GM12878 (cell line): ENCODE measurements around the gene MAP1A. TPM values are rescaled to one million over a fixed set of nuclear protein-coding genes. Genes with fewer than 3 reads are reported as not detected.

Source experiments
- ATAC-seq: fragments of 200-7000 bp; cut with Tn5 transposase; 3 replicates; pipeline ENCODE4 v1.9.1; 2020; ENCODE audit warnings: mild to moderate bottlenecking, moderate library complexity
- BruUV-seq: library from RNA; stranded (reverse); fragments of 400-500 nt; replicated peaks from 2 replicates; lab custom pipeline; 2021; lab: Mats Ljungman, UMichigan
- CTCF ChIA-PET: fragments of 300-600 bp; sonication (Branson Sonifier 250); formaldehyde crosslinking; extraction: SDS; loops from one replicate; lab custom pipeline; 2021; ENCODE audit warnings: inconsistent platforms; lab: Yijun Ruan, JAX
- POLR2A ChIA-PET: fragments of 350-600 bp; formaldehyde crosslinking; extraction: SDS; loops from one replicate; lab custom pipeline; 2021; ENCODE audit warnings: inconsistent platforms; lab: Charles Lee
- RAD21 ChIA-PET: fragments of 300-600 bp; sonication (Branson Sonifier 250); formaldehyde crosslinking; loops from one replicate; lab custom pipeline; 2023; ENCODE audit warnings: antibody characterized with exemption; ENCODE audit not compliant: unreplicated experiment; lab: Charles Lee
- SMC1A ChIA-PET: fragments of 300-600 bp; sonication (Branson Sonifier 250); formaldehyde crosslinking; loops from one replicate; lab custom pipeline; 2023; ENCODE audit not compliant: unreplicated experiment, uncharacterized antibody; lab: Charles Lee
- DNase-seq: peaks from one replicate; pipeline ENCODE4 v3.0.0-alpha.2; 2011; ENCODE audit warnings: low read depth, low spot score
- FAIRE-seq: peaks from 3 replicates; lab custom pipeline; 2011; peaks lifted over from hg19 to GRCh38; lab: Jason Lieb, UNC
- H2AFZ ChIP-seq: 2 replicates; pipeline ENCODE4 v1.6.0; 2011; ENCODE audit warnings: low read depth, low read length, control low read depth; ENCODE audit not compliant: control insufficient read depth
- H3K27ac ChIP-seq: 2 replicates; pipeline ENCODE4 v1.5.1; 2011; ENCODE audit warnings: control low read depth; ENCODE audit not compliant: control insufficient read depth, insufficient read depth
- H3K27me3 ChIP-seq, 2 experiments: replicated peaks in 1 of 2; 2 replicates each; pipeline versions ENCODE4 v1.6.0 to v1.6.1; 2011; ENCODE audit warnings: low read length in 1 of 2; ENCODE audit not compliant: control insufficient read depth in 2 of 2, insufficient read depth in 2 of 2
- H3K36me3 ChIP-seq, 2 experiments: 2 replicates each; pipeline ENCODE4 v1.5.1; 2011; ENCODE audit warnings: low read length in 1 of 2; ENCODE audit not compliant: control insufficient read depth in 2 of 2, insufficient read depth in 2 of 2
- H3K4me1 ChIP-seq: 2 replicates; pipeline ENCODE4 v1.6.1; 2011; ENCODE audit warnings: mild to moderate bottlenecking, low read length, moderate library complexity, mixed read lengths; ENCODE audit not compliant: control insufficient read depth, insufficient read depth
- H3K4me2 ChIP-seq: 2 replicates; pipeline ENCODE4 v1.6.0; 2011; ENCODE audit warnings: control low read depth; ENCODE audit not compliant: control insufficient read depth, insufficient read depth
- H3K4me3 ChIP-seq: fragments of 200-600 bp; sonication (generic); 2 replicates; pipeline ENCODE4 v1.5.1; 2016
- H3K79me2 ChIP-seq: 2 replicates; pipeline ENCODE4 v1.6.0; 2011; ENCODE audit warnings: low read length; ENCODE audit not compliant: control insufficient read depth, insufficient read depth
- H3K9ac ChIP-seq: 2 replicates; pipeline ENCODE4 v1.8.0; 2011; ENCODE audit warnings: low read length, control low read depth, mixed read lengths; ENCODE audit not compliant: control insufficient read depth, insufficient read depth
- H3K9me3 ChIP-seq: replicated peaks from 3 replicates; pipeline ENCODE4 v1.5.1; 2011; ENCODE audit warnings: mild to moderate bottlenecking, low read length; ENCODE audit not compliant: control insufficient read depth, insufficient read depth
- H4K20me1 ChIP-seq: 2 replicates; pipeline ENCODE4 v1.6.0; 2011; ENCODE audit not compliant: control insufficient read depth, insufficient read depth
- BACH1 ChIP-seq: fragments of 450-650 bp; IDR thresholded peaks from 2 replicates; pipeline ENCODE4 v1.6.1; 2017; ENCODE audit warnings: mild to moderate bottlenecking, borderline replicate concordance
- GABPA ChIP-seq: IDR thresholded peaks from 2 replicates; pipeline ENCODE4 v1.6.1; 2014; ENCODE audit warnings: antibody characterized with exemption, low read depth, mild to moderate bottlenecking, inconsistent platforms
- HCFC1 ChIP-seq: fragments of 150-350 bp; IDR thresholded peaks from 2 replicates; pipeline ENCODE4 v1.6.1; 2014; ENCODE audit warnings: low read length
- IKZF1 ChIP-seq: fragments of 450-650 bp; conservative IDR thresholded peaks from 2 replicates; pipeline ENCODE4 v1.6.1; 2017; ENCODE audit warnings: antibody characterized with exemption, mild to moderate bottlenecking
- MAX ChIP-seq: IDR thresholded peaks from 2 replicates; pipeline ENCODE4 v1.6.1; 2012; ENCODE audit warnings: low read depth, low read length, improper control_type of control experiment
- MTA2 ChIP-seq: fragments of 450-650 bp; IDR thresholded peaks from 2 replicates; pipeline ENCODE4 v1.6.1; 2016; ENCODE audit warnings: low read depth, mild to moderate bottlenecking, moderate library complexity
- PKNOX1 ChIP-seq: fragments of 450-650 bp; IDR thresholded peaks from 2 replicates; pipeline ENCODE4 v1.6.1; 2016; ENCODE audit warnings: mild to moderate bottlenecking
- POLR2AphosphoS2 ChIP-seq: IDR thresholded peaks from 2 replicates; pipeline ENCODE4 v1.6.1; 2011; ENCODE audit warnings: low read depth, mild to moderate bottlenecking, low read length, improper control_type of control experiment, moderate library complexity
- PRDM15 ChIP-seq: fragments of 450-650 bp; formaldehyde crosslinking; IDR thresholded peaks from 2 replicates; pipeline ENCODE4 v1.4.0; 2020; ENCODE audit warnings: mild to moderate bottlenecking, moderate library complexity
- RCOR1 ChIP-seq: conservative IDR thresholded peaks from 2 replicates; pipeline ENCODE4 v1.6.1; 2012; ENCODE audit warnings: low read depth, low read length, improper control_type of control experiment
- STAT3 ChIP-seq: IDR thresholded peaks from 2 replicates; pipeline ENCODE4 v1.6.1; 2011; ENCODE audit warnings: low read depth, low read length, improper control_type of control experiment
- TBL1XR1 ChIP-seq: IDR thresholded peaks from 2 replicates; pipeline ENCODE4 v1.6.1; 2012; ENCODE audit warnings: low read depth, low read length, improper control_type of control experiment
- USF1 ChIP-seq: IDR thresholded peaks from 2 replicates; pipeline ENCODE4 v1.6.1; 2011; ENCODE audit warnings: borderline replicate concordance, low read depth, mild to moderate bottlenecking, moderate library complexity, mixed read lengths, low read length; ENCODE audit not compliant: insufficient read depth; ENCODE audit errors: extremely low read length
- WGBS: methylation state at CpG from one replicate; pipeline ENCODE4 v1.1.6; 2016; ENCODE audit warnings: low lambda C conversion rate; ENCODE audit not compliant: insufficient replicate concordance, insufficient coverage; ENCODE audit errors: missing lambda C conversion rate; 5-methylcytosine and 5-hydroxymethylcytosine counted together
- in situ Hi-C: fragments of 300-500 bp; cut with MboI; formaldehyde crosslinking; loops from 9 replicates; pipeline ENCODE4 v1.14.3; 2018; ENCODE audit warnings: mixed read lengths
- intact Hi-C: fragments of 100-400 bp; cut with micrococcal nuclease; formaldehyde crosslinking; loops from one replicate; pipeline ENCODE4 v1.14.2; 2022; ENCODE audit not compliant: unreplicated experiment
- polyA plus RNA-seq, 11 experiments: library from polyadenylated mRNA; depleted of rRNA in 4 of 11; unstranded in 6 of 11; stranded (reverse) in 5 of 11; fragments of >200 nt; fragmentation: Nextera tagmentation in 4 of 11; fragmentation: Illumina TruSeq in 1 of 11; extraction: Ambion mirVana in 4 of 11; extraction: Trizol in 1 of 11; gene quantifications; 1 replicate in 1 of 11; 2 replicates in 10 of 11; pipeline versions ENCODE4 v1.2.1 to v1.2.3, GENCODE V29; 2011 to 2016; ENCODE audit warnings: inconsistent platforms in 2 of 11, missing spikeins in 2 of 11, low read depth in 1 of 11
- total RNA-seq, 4 experiments: library from RNA; depleted of rRNA in 3 of 4; stranded (reverse); fragments of >200 nt in 3 of 4; fragmentation: Illumina TruSeq in 1 of 4; extraction: Trizol in 1 of 4; gene quantifications; 2 replicates each; pipeline versions ENCODE4 v1.2.1 to v1.2.3, GENCODE V29; 2013 to 2021

Gene MAP1A
- total and polyA plus RNA-seq, 10 of the 15 experiments (the other 5 are each of a cell fraction or from before 2014, with no cell fraction given) = under 0.01 to 0.10 (median 0.05) TPM

GRCh38 chr15:43522247-43522646 lies 4.8 kb downstream of the MAP1A start:
- CTCF ChIA-PET = interaction anchor here (2.3 kb wide), 1 partner anchor 8 kb away, joined by 11 read pairs; no protein-coding TSS in a partner anchor

GRCh38 chr15:43523646-43524045 lies 6.2 kb downstream of the MAP1A start:
- H3K27me3 ChIP-seq = peaks cover 0 to 3% of the 10 kb centered on the region in 2 experiments; a peak in 2 of 4 replicates
- no peaks in the 10 kb centered on the region for H3K79me2 ChIP-seq
- H3K4me2 ChIP-seq = no peak overlapping the region
- no peaks in the 10 kb centered on the region for H3K4me1 ChIP-seq
- no peak overlapping the region for H3K9ac ChIP-seq
- H4K20me1 ChIP-seq = no peaks in the 10 kb centered on the region
- H2AFZ ChIP-seq = no peak overlapping the region
- ChIA-PET SMC1A (interaction anchor here (0.8 to 1.0 kb wide), 2 partner anchors 9 to 16 kb away, joined by 3 to 4 read pairs; no protein-coding TSS in a partner anchor), RAD21 (no interaction called here), POLR2A (interaction anchor here (0.6 kb wide), 1 partner anchor 1895 kb away, joined by 4 read pairs; no protein-coding TSS in a partner anchor), CTCF (interaction anchor here (2.3 kb wide), 1 partner anchor 9 kb away, joined by 11 read pairs; no protein-coding TSS in a partner anchor)
- H3K4me3 ChIP-seq = no peak overlapping the region
- H3K36me3 ChIP-seq = no peaks in the 10 kb centered on the region
- no peak overlapping the region for H3K27ac ChIP-seq
- ATAC-seq = no peak
- H3K9me3 ChIP-seq = no peaks in the 10 kb centered on the region
- WGBS = 56% methylated on average over 7 of the region's 7 CpGs
- no peak for FAIRE-seq
- intact Hi-C loops (no loop called here), in situ Hi-C loops (no loop called here)
- no peak for DNase-seq
- no TSS peak for BruUV-seq
- TF ChIP-seq GABPA = no peak
- TF ChIP-seq MTA2 = no peak
- TF ChIP-seq PRDM15 = no peak
- no peak for TF ChIP-seq RCOR1
- no peak for TF ChIP-seq TBL1XR1
- no peak for TF ChIP-seq PKNOX1
- no peak for TF ChIP-seq MAX

More at GRCh38 chr15:43522247-43522646, 4.8 kb downstream of the MAP1A start:
- Histone ChIP-seq H3K27me3 (peaks cover 4 to 7% of the 10 kb centered on the region in 2 experiments; a peak in 2 of 4 replicates), H2AFZ (no peak overlapping the region), H3K9ac (no peak overlapping the region), H3K79me2 (no peaks in the 10 kb centered on the region), H4K20me1 (no peaks in the 10 kb centered on the region), H3K9me3 (no peaks in the 10 kb centered on the region), H3K4me1 (no peaks in the 10 kb centered on the region), H3K27ac (no peak overlapping the region), H3K4me3 (no peak overlapping the region), H3K36me3 (no peaks in the 10 kb centered on the region), H3K4me2 (no peak overlapping the region)
- BruUV-seq = no TSS peak
- 26% methylated on average over 9 of the region's 9 CpGs for WGBS
- intact Hi-C loops (no loop called here), in situ Hi-C loops (no loop called here)
- ATAC-seq (no peak), FAIRE-seq (no peak), DNase-seq (no peak)
- SMC1A ChIA-PET = no interaction called here
- RAD21 ChIA-PET = no interaction called here
- POLR2A ChIA-PET = no interaction called here
- TF ChIP-seq IKZF1 (no peak), BACH1 (no peak), STAT3 (no peak), POLR2AphosphoS2 (no peak), USF1 (no peak), HCFC1 (no peak)
